Stimulated activated CD4-positive, alpha-beta T cell treated with anti-CD3 and anti-CD28 coated beads, Interleukin-15, amount 100 ng/mL, for 24 hours (primary cell): ENCODE data around the gene NTN5.
"Not testable (repeated sequence)": the region's sequence is repeated elsewhere in the genome, so short reads cannot be mapped to it uniquely, and the experiment has no call there.

Experiments used
- DNase-seq: peaks from one replicate; pipeline ENCODE4 v3.0.0-alpha.2; 2020

The NTN5 gene

GRCh38 chr19:48639483-48640375, 33.1 kb downstream of the NTN5 start:
- no peak for DNase-seq

GRCh38 chr19:48638831-48639381, 33.9 kb downstream of the NTN5 start:
- no peak for DNase-seq

- peak; percentile 78 for DNase-seq
Observed at GRCh38 chr19:48637948-48638830, 34.6 kb downstream of the NTN5 start.

- DNase-seq: peak; percentile 99
Observed at GRCh38 chr19:48637449-48637947, 35.3 kb downstream of the NTN5 start.

GRCh38 chr19:48636859-48637448, 35.9 kb downstream of the NTN5 start, which contains the start of gene DBP:
Gene DBP (minus strand): TSS chr19:48637379. CDS start chr19:48636994, 385 bp downstream.
- DNase-seq: peak; percentile 46

GRCh38 chr19:48635966-48636858, 36.6 kb downstream of the NTN5 start:
- DNase-seq: peak; percentile 46

GRCh38 chr19:48635263-48635965, 37.4 kb downstream of the NTN5 start:
- DNase-seq: peak; percentile 81

GRCh38 chr19:48634424-48635262, 38.2 kb downstream of the NTN5 start:
- DNase-seq: peak; percentile 97

- no peak for DNase-seq
Observed at GRCh38 chr19:48634036-48634342, 38.8 kb downstream of the NTN5 start.

GRCh38 chr19:48633148-48634035, 39.4 kb downstream of the NTN5 start:
- no peak for DNase-seq

- DNase-seq: peak; percentile 24
Observed at GRCh38 chr19:48632692-48633147, 40.1 kb downstream of the NTN5 start.

- not testable (repeated sequence) for DNase-seq
Observed at GRCh38 chr19:48632286-48632685, 40.5 kb downstream of the NTN5 start.

GRCh38 chr19:48631225-48631624, 41.6 kb downstream of the NTN5 start:
- no peak for DNase-seq

GRCh38 chr19:48630296-48631063, 42.3 kb downstream of the NTN5 start:
- DNase-seq: no peak

- DNase-seq: peak; percentile 47
Observed at GRCh38 chr19:48629599-48630295, 43.1 kb downstream of the NTN5 start.

- no peak for DNase-seq
Observed at GRCh38 chr19:48629297-48629598, 43.6 kb downstream of the NTN5 start.

GRCh38 chr19:48628486-48629296, 44.1 kb downstream of the NTN5 start:
- no peak for DNase-seq
